ENCODE results near the gene SLCO3A1.

- no peak for TF ChIP-seq EZH2 (IDR thresholded peaks at IDR 0.05; ENCODE audit: low read length, missing control alignments)
- TF ChIP-seq, protein P1, sequence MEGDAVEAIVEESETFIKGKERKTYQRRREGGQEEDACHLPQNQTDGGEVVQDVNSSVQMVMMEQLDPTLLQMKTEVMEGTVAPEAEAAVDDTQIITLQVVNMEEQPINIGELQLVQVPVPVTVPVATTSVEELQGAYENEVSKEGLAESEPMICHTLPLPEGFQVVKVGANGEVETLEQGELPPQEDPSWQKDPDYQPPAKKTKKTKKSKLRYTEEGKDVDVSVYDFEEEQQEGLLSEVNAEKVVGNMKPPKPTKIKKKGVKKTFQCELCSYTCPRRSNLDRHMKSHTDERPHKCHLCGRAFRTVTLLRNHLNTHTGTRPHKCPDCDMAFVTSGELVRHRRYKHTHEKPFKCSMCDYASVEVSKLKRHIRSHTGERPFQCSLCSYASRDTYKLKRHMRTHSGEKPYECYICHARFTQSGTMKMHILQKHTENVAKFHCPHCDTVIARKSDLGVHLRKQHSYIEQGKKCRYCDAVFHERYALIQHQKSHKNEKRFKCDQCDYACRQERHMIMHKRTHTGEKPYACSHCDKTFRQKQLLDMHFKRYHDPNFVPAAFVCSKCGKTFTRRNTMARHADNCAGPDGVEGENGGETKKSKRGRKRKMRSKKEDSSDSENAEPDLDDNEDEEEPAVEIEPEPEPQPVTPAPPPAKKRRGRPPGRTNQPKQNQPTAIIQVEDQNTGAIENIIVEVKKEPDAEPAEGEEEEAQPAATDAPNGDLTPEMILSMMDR (conservative IDR thresholded peaks at IDR 0.05 in 1 of 2, IDR thresholded peaks at IDR 0.05 in 1 of 2; ENCODE audit: low read depth in 1 of 2, low read length in 2 of 2), result no peak
Observed at GRCh38 chr15:91954292-91954691, 100.8 kb downstream of the SLCO3A1 start.
